Effector CD4-positive, alpha-beta T cell (primary cell): Measurements from ENCODE around the gene B3GALT6.

Experiments
- DNase-seq: peaks from one replicate; pipeline ENCODE4 v3.0.0-alpha.2; 2020

Gene B3GALT6

DNA sequence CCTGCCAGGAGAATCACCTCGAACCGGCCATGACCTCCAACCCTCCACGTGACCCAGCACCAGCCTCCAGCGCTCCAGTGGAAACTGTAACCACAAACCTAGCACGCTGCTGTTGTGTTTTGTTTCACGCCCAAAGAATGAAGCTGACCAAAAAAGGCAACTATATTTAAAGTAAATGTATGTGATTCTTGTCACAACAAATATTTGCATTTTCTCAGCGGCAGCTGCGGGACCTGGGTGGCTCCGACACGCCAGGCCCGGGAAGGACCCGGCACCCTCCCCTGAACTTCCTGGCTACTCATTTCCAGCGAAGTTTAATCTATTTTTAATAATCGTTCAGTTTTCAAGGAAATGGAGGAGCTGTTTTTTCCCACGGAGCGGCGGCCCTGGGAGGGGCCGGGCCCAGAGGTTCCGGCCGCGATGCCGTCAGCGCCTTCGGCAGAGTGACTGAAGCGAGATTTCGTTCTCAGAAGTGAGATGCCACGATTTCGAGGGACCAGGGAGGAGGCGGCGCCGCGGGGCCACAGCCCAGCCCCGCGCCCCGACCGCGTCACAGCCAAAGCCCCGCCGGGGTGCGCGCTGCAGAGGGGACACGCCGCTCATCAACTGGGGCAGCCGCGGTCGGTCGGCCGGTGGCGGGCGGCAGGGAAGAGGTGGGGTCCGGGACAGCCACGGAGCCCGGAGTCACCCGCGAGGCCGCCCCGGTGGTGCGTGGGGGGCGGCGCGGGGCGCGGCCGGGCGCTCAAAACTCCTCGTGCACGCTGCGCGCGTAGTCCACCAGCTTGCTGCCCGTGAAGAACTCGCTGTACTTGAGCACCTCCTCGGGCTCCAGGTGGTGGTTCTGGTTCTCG is 15.0 kb upstream of the B3GALT6 start:
- DNase-seq, result peak; percentile 46

- no peak for DNase-seq
Observed at GRCh38 chr1:1217621-1218523, 14.2 kb upstream of the B3GALT6 start.

DNA sequence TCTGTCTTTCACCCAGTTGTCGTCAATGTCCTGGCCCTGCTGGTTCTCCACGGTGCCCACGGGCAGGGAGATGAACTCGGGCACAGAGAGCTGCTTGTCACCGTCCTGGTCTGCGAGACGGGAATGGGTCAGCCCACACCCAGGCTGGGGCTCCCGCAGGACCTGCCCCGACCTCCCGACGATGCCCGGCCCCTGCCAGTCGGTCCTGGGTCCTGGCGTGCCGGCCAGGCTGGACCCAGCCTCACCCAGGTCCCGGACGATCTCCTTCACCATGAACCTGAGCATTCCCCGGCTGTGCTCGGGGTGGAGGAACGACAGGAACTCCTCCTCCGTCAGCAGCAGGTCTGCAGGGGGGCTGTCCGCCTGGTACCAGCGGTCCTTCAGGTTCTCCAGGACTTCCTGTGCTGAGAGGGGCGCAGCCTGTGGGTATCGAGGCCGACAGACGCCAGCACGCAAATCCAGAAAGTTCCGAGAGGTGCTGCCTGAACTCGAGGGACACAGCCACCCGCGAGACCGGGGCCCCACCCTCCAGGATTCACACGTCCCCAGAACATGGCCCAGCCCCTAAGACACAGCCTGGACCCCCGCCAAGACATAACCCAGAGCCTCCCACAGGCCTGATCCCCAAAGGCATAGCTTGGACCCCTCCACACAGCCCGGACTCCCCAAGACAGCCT is 13.4 kb upstream of the B3GALT6 start:
- no peak for DNase-seq

DNA sequence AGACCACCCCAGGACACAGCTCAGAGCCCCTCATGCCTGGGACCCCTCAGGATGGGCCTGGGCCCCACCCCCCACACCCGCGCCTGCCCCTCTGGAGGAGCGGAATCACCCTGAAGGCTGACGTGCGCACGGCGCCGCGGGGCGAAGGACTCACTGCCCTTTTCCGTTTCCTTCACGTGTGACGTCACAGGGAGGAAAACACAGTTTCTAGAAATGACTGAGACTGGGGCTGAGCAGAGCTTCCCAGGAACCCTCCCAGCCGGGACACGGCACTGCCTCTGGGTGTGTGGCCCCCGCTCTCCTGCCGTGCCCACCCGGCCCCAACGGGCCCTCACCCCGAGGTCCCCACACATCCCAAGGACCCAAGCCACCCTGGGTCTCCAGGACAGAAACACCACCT is 12.7 kb upstream of the B3GALT6 start:
- peak; percentile 37 for DNase-seq

GRCh38 chr1:1220197-1220596 is 11.8 kb upstream of the B3GALT6 start:
- no peak for DNase-seq

DNA sequence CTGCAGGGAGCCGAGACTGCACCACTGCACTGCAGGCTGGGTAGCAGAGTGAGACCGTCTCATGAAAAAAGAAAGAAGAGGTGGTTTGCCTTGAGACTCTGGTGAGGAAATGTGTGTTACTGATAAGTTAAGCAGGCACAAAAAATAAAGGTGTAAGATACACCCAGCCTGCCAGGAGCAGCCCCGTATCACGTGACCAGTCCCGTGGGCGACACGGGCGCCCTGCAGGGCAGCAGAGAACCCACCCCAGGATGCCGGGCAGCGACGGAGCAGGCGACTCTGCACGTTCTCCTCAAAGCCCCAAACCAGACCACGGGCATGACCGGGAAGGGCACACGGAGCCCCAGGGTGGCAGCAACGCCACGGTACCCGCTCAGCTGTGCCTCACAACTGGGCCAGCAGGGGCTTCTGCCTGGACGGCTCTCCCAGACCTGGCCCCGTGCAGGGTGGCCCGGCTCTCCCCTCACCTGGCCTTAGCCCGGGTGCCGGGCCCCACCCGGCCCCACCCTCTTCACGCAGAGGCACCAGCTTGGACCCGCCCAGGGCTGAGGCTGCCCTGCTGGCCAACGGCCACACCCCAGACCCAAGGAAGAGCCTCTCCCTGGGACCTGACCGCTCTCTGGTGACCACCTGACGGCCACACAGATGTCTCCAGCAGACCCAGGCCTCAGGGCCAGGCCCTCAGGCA is 10.0 kb upstream of the B3GALT6 start:
- no peak for DNase-seq

GRCh38 chr1:1222575-1223225 is 9.3 kb upstream of the B3GALT6 start:
- no peak for DNase-seq

- DNase-seq, result no peak
Observed at GRCh38 chr1:1223321-1223720, 8.7 kb upstream of the B3GALT6 start.

DNA sequence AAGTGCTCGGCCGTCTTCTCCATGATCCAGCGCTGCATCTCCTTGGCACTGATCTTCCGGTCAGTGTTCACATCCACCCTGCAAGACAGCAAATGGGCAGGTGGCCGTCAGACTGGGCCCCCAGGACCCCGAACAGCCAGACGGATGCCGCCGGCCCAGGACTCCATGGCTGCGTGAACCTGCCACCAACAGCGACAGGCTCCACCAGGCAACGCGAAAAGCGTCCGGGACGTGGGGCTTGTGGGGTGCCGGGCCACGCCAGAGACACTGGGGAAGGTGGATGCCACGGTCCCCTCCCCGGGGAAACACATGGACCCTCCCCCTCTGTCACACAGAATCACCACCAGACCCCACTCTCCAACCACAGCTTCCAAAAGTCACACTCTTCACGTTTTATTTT is 8.1 kb upstream of the B3GALT6 start:
- no peak for DNase-seq

DNA sequence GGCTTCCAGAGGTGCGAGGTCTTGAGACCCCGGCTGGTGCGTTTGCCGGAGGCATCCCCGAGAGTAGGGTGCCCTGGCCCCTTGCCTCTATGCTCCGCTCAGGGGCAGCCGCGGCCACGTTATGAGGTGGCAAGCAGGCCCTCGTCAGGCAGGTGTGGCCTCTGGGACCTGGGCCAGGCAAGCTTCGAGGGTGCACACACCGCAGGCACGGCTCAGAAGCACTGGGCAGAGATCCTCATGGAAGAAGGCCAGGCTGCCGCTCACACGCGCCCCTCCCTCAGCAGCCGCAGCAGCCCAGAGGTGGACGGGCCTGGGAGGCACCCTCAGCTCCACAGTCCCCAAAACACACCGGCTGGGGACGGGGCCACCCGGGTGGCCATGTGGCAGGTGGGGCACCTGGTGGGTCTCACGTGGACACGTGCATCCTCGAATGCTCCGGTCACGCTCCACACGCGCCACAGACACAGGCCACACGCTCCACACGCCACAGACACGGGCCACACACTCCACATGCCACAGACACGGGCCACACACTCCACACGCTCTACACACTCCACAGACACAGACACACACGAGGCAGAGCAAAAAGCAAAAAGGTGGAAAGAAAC is 6.7 kb upstream of the B3GALT6 start:
- no peak for DNase-seq

DNA sequence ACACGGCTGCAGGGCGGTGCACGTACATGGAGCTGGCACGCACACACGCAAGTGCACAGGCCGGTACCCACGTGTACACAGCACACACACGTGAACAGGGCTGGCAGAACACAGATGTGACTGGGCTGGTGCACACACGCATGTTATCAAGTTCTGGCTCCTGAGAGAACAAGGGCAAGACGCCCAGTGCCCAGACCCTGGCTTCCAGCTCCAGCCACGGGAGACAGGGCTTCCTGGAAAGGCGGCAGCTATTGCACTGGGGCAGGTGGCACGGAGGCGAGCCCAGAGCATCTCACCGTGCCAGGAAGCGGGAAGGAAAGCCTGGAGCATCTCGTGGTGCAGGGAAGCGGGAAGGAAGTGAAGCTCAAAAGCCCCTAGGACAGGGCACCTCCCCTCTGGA is 6.1 kb upstream of the B3GALT6 start:
- DNase-seq, result no peak

DNA sequence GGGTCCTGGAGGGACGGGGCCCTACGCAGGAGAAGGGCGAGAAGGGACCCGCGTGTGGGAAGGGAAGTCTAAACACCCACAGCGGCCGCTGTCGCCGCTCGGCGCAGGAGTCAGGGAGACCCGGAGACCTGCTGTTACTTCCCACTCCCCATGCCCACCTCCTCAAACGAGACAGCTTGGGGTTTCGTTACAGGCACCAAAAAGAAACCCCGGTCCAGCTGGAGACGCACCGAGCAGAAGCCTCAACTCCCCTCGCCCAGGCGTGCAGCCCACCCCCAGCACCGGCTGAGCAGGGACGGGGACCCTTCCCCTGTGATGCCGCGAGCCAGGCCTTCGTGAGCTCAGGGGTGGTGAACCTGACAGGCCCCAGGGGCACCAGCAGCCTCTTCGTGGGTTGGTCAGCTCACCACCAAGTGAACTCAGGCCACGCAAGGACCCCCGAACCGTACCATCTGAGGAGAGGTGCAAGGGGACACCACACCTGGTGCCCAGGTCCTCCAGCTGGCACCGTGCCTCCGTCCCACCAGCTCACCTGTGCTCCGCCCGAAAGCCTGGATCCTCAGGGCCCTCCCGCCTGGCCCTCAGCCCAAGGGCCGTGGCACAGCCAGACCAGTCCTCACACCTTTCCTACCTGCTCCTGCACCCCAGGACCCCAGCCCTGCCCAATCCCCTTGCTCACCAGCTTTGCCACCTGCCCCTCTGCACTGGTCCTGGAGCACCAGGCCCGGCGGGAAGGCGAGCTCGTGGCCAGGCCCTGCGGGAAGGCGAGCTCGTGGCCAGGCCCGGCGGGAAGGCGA is 5.3 kb upstream of the B3GALT6 start:
- DNase-seq, result no peak

DNA sequence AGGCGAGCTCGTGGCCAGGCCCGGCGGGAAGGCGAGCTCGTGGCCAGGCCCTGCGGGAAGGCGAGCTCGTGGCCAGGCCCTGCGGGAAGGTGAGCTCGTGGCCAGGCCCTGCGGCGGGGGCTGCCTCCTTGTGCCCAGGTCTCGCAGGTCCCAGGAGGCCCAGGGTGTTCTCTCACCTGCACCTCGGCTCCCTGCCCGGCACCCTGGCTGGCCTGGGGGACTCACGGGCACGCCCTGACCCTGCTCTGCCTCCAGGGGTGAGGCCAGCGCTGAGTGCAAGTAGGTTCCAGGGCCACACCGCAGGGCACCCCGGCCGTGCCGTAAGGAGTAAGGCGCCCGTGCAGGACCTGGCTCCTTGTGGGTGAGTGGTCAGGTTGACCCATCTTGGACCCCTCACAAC is 4.7 kb upstream of the B3GALT6 start:
- DNase-seq, result no peak

- no peak for DNase-seq
Observed at GRCh38 chr1:1228187-1228586, 3.9 kb upstream of the B3GALT6 start.

- no peak for DNase-seq
Observed at GRCh38 chr1:1228596-1229321, 3.3 kb upstream of the B3GALT6 start.

- DNase-seq, result no peak
Observed at GRCh38 chr1:1229770-1230169, 2.3 kb upstream of the B3GALT6 start.

DNA sequence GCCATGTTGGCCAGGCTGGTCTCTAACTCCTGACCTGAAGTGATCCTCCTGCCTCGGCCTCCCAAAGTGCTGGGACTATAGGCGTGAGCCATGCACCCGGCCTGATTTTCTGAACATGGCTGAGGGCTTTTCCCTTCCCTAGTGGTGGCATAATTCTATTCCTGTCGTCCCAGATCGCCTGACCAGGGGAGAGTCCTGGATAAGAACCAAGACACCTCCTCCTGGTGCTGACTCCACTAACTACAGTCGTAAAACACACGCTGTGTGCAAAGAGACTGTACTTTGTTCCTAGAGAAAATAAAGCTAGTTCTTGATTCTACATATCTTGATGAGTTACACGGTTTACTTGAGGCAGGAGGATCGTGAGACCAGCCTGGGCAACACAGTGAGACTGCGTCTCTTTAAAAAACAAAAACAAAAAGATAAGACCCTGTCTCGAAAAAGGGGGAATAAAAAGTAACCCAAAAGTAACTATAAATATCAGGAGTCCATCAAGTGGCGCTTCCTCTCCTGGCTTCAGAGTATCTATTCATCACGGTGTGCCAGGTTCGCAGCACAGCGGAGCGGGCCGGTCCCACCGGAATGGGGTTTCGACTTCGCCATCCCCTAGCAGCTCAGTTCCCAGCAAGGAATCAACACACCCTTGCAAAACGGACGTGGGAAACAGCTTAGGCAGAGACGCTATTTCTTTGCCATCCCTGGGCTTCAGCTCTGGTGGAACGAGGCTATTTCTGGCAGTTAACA is 1.2 kb upstream of the B3GALT6 start:
- no peak for DNase-seq

- peak; percentile 95 for DNase-seq
Observed at GRCh38 chr1:1231400-1232207, 433 bp upstream of the B3GALT6 start, which contains the start of gene SDF4. Gene SDF4 (minus strand): TSS chr1:1232001. CDS start chr1:1228772, 3,229 bp downstream.
